Measurements from ENCODE around the gene FREY1.

- TF ChIP-seq CTCF (IDR thresholded peaks at IDR 0.05) (no peak), POLR2A (IDR thresholded peaks at IDR 0.05) (no peak), POLR2AphosphoS5 (IDR thresholded peaks at IDR 0.05) (no peak)
Measured at GRCh38 chr11:45896422-45896984, 10.6 kb downstream of the FREY1 start.
